HCEC 1CT (cell line): ENCODE measurements around the gene IL34.
"Not testable (repeated sequence)": the region's sequence is repeated elsewhere in the genome, so short reads cannot be mapped to it uniquely, and the experiment has no call there.

Experiments
- DNase-seq: peaks from one replicate; pipeline ENCODE4 v3.0.0-alpha.2; 2017

The IL34 gene

GRCh38 chr16:70633617-70634016, 12.7 kb upstream of the IL34 start:
- DNase-seq, result not testable (repeated sequence)

GRCh38 chr16:70634861-70635260, 11.5 kb upstream of the IL34 start:
- DNase-seq, result peak; percentile 59

DNA sequence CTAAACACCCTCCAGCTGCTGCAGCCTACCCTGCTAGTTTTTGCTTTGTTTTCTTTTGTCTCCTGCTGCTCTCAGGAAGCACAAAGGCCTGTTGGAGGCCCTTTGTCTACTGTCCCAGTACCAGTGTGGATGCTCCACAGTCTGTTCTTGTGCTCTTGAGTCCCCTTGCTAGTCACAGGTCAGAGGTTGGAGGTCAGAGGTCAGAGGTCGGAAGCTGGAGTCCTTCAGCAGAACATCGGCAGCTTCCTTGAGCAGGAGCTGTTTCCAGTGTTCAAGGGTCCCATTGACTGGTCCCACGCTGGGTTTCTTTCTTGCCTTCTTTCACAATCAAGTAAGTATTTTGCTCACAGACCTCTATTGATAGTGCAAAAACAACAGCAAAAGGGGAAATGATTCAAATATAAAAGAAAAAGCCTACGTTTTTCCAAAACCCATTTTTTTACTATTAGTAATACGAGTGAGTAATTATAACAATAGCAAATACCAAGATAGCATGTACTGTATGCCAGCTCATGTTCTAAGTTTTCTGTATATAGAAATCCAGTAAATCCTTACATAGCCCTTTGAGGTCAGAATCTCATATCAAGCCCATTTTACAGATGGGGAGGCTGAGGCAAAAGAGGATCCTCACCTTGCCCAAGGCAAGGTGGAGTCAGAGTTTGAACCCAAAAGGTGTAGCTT, 10.9 kb upstream of the IL34 start:
- peak; percentile 92 for DNase-seq

DNA sequence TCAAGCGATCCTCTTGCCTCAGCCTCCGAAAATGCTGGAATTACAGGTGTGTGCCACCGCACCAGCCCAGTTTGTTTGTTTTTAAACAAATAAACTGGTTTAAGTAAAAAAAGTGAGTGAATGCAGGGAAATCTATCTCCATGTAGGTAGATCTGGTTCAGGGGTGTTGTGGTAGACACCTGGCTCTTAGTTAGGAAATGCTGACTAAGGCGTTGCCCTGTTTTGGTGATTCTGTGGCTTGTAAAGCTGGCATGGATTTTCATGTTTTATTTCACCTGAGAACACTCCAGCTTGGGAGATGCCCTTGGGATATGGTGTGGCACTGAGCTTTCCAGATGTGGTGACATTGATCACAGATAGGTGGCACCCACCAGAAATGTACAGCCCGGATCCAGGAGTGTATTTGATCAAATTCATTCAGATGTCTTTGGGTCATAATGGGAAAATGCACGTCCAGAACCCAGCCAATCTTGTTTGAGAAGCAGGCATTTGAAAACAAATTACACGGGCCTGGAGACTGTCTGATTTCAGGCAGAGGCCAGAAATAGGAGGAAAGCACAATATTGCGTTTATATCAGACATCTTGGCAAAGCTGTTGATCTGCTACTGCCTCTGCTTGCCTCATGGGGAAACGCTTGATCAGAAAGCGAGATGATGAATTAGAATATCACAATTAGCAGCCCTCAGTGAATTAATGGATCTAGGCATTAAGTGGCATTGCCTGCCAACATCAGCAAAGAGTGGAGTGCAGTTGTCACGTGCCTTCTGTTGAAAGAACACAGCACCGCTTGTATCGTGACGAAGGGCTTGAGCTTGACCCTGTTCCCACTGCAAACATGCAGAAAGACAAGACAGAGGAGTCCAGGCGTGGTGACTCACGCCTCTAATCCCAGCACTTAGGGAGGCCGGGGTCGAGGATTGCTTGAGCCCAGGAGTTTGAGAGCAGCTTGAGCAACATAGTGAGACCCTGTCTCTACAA, 7.3 kb upstream of the IL34 start:
- DNase-seq, result peak; percentile 81

GRCh38 chr16:70642633-70643032, 3.7 kb upstream of the IL34 start:
- DNase-seq, result no peak

DNA sequence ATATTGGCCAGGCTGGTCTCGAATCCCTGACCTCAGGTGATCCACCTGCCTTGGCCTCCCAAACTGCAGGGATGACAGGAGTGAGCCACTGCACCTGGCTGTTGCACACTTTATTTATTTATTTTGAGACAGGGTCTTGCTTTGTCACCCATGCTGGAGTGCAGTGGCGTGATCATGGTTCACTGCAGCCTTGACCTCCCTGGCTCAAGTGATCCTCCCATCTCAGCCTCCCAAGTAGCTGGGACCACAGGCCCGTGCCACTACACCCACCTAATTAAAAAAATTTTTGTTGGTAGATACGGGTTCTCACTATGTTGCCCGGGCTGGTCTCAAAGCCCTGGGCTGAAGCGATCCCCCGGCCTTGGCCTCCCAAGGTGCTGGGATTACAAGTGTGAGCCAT, 3.1 kb upstream of the IL34 start:
- not testable (repeated sequence) for DNase-seq

DNA sequence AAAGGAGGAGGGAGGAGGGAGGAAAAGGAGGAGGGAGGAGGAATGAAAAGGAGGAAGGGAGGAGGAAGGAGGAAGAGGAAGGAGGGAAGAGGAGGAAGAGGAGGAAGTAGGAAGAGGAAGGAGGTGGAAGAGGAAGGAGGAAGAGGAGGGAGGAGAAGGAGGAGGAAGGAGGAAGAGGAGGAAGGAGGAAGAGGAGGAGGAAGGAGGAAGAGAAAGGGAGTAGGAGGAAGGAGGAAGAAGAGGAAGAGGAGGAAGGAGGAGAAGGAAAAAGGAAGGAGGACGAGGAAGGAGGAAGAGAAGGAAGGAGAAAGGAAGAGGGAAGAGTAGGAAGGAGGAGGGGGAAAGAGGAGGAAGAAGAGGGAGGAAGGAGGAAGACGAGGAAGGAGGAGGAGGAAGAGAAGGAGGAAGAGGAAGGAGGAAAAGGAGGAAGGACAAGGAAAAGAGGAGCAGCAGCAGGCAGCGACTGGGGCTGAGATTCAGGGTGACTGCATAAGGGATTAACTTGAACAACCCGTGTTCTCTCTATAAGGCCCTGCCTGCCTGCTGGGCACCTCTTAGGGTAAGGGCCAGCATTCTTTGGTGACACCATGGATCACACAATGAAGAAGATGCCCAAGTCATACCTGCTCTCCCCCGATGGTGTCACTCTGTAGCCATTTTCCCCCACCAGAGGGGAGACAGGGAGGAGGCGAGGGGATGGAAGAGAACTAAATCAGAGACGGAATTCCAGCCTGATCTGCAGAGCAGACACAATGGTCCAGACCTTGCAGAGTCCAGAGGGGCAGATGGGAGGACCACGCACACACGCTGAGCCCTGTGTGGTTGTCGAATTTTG, 1.4 kb upstream of the IL34 start:
- DNase-seq, result no peak

- DNase-seq, result no peak
Measured at GRCh38 chr16:70647441-70648359, 1.3 kb downstream of the IL34 start.

DNA sequence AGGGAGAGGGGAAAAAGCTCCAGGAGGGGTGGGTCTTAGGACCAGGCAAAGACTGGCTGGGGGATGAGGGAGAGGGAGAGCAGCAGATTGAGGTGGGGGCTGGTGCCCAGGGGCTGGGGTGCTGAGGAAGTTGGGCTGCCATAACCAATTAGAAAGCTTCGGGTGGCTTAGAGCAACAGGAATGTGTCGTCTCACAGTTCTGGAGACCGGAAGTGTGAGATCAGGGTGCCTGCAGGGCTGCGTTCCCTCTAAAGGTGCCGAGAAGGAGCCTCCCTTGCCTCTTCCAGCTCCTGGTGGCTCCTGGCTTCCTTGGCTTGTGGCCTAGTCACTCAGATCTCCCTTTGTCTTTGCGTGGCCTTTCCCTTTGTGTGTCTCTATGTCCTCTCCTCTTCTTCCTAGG, 2.2 kb downstream of the IL34 start:
- no peak for DNase-seq

- DNase-seq, result no peak
Measured at GRCh38 chr16:70649300-70649699, 2.9 kb downstream of the IL34 start.

DNA sequence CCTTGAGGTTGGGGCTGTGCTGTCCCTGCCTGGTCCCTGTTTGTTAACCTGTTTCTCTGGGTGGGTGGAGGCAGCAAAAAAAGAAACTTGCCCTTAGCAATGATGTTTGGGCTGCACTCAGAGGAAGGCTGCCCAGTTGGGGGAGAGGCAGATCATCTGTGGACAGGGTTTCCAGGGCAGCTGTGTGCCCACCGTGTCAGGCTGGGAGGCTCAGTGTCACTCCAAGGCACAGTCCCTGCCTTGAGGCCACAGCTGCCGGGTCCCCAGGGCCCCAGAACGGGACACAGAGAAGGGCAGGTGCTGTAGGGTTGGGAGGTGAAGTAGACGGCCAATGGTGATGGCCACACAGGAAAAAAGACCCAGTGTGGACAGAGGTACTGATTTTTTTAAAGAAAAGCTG, 3.9 kb downstream of the IL34 start:
- DNase-seq, result no peak

- DNase-seq, result peak; percentile 30
Measured at GRCh38 chr16:70651524-70651923, 5.2 kb downstream of the IL34 start.

GRCh38 chr16:70652322-70652721, 6.0 kb downstream of the IL34 start:
- DNase-seq, result no peak

- DNase-seq, result no peak
Measured at GRCh38 chr16:70653406-70653805, 7.0 kb downstream of the IL34 start.

- peak; percentile 66 for DNase-seq
Measured at GRCh38 chr16:70653809-70654771, 7.7 kb downstream of the IL34 start.

DNA sequence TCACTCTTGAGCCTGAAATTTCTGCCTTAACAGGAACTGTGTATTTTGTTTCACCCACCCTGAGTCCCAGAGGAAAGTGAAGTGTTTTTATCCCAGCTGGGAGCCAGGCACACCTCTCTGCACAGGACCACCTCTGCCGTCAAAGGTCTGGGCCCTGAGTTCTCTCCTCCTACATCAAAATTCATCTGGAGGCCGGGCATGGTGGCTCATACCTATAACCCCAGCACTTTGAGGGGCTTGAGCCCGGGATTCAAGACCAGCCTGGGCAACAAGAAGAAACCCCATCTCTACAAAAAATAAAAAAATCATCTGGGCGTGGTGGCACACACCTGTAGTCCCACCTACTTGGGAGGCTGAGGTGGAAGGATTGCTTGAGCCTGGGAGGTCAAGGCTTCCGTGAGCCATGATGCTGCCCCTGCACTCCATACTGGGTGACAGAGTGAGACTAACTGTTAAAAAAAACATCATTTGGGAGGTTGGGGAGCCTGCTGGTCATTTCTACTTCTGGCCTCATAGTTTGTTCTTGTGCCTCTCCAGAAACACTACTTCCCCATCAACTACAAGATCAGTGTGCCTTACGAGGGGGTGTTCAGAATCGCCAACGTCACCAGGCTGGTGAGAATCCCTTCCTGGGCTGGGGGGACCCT, 9.8 kb downstream of the IL34 start:
- no peak for DNase-seq

DNA sequence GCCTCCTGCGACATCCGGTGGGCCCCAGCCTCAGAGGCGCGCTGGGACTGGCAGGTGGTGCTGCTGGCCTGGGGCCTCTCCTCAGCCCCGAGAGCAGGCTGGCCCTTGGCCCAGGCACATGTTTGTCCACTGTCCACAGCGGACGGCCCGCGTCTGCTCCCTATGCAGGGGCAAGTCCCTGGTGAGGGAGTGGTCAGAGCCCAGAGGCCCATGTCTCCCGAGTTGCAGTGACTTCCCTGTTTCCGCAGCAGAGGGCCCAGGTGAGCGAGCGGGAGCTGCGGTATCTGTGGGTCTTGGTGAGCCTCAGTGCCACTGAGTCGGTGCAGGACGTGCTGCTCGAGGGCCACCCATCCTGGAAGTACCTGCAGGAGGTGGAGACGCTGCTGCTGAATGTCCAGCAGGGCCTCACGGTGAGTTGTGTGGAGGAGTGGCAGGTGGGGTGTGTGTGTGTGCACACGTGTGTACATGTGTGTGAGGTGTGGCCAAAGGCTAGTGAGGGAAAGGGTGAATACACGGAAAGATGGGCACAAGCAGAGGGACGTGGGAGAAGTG, 10.4 kb downstream of the IL34 start:
- DNase-seq, result no peak

DNA sequence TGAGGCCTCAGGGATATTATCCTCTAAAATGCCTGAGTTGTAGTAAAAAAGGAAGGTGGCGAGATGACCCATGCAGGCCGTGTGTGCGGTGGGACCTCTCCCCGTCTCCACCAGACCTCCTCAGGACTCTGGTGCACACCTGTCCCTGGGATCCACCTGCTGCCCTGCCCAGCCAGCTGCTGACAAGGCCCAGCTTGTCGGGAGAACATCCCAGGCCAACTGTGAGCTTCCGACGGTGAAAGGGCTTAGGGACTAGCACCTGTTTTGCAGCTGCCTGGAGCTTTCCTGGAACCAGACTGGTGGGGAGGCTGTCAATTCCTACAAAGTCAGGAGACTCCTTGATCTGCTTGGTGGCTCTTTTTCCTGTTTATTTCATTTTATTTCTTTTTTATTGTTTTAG, 11.6 kb downstream of the IL34 start:
- no peak for DNase-seq

GRCh38 chr16:70658921-70659320, 12.6 kb downstream of the IL34 start:
- no peak for DNase-seq

- DNase-seq, result no peak
Measured at GRCh38 chr16:70659546-70659945, 13.2 kb downstream of the IL34 start.
